HL-60/S4 treated with retinoic acid at 250 ng/mL for 4 days and 3 days (cell line): ENCODE data around the gene CNTNAP2.

Experiments used
- in situ Hi-C: fragments of 300-500 bp; cut with MboI; formaldehyde crosslinking; loops from 2 replicates; pipeline ENCODE4 v1.7.0; 2022; ENCODE audit warnings: low sequenced_read_pairs

Gene CNTNAP2

DNA sequence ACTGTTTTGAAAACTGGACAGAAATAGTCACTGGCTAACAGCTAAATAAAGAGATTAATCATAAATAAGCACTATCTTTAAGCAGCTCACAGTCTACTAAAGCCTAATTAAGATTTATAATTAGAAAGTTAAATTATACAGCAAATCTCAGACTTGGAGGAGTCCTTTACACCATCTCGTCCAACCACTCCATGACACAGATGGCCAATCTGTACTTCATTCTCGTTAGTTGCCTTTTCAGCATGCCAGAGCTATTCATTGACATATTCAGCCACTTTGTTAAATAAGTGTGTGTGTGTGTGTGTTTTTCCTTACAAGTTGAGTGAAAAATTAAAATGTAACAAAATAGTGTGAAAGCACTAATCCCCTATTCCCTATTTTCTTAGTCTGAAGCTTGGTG lies 1066.7 kb downstream of the CNTNAP2 start:
- in situ Hi-C loops: no loop called here

- in situ Hi-C loops: no loop called here
These were observed 1071.9 kb downstream of the CNTNAP2 start for GRCh38 chr7:147188467-147188866.

DNA sequence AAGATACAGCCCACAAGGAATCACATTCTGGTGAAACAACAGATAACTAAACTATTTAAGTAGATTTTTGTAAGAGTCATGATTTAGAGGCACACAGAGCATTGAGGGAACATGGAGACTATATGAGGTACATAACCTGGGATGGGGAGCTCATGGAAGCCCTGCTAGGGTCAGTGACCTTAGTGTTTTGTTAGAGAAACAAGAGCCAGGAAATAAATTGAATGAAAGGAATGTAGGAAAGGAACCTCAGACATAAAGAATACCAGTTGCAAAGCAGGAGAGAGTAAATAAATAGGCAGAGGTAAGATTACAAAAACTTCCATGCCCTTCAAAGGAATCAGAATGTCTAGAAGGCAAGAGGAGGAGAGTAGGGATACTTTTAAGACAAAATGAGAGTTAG lies 1076.9 kb downstream of the CNTNAP2 start:
- in situ Hi-C loops: no loop called here

DNA sequence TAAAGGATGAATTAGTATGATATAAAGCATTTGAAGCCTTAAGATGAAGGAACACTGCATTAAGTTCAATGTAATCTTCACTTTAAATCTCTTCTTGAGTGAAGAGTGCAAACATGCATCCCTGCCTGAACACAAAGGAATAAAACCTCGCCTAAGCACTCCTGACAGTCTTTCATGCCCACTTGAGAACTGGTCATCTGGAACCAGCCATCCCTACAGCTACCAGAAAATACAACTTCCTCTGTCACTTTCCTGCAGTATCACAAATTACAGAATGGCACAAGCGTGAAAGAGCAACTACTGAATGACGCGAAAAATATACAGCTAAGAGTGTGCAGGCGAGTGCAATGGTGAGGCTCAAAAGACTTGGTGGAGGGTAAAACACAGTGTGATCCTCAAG lies 1079.9 kb downstream of the CNTNAP2 start:
- in situ Hi-C loops: no loop called here

GRCh38 chr7:147197006-147197405 lies 1080.4 kb downstream of the CNTNAP2 start:
- in situ Hi-C loops: no loop called here

GRCh38 chr7:147199868-147200267 lies 1083.3 kb downstream of the CNTNAP2 start:
- in situ Hi-C loops: no loop called here

DNA sequence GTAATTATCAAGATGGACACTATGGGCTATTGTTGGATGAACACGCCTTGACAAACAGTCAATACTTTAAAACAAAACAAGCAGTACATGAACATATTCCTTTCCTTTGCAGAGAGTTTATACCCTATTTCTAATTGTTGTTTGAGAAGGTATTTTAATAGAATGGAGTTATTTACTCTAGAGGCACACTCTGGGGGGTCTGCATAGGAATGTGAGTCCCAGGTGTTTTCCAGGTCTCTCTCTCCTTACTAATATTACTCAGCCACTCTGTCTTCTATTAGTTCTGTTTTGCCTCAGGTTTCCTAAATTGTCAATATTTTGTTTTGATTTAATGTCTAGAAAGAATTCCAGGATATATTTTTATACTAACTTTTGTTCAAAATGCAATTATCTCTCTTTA lies 1091.4 kb downstream of the CNTNAP2 start:
- in situ Hi-C loops: no loop called here

DNA sequence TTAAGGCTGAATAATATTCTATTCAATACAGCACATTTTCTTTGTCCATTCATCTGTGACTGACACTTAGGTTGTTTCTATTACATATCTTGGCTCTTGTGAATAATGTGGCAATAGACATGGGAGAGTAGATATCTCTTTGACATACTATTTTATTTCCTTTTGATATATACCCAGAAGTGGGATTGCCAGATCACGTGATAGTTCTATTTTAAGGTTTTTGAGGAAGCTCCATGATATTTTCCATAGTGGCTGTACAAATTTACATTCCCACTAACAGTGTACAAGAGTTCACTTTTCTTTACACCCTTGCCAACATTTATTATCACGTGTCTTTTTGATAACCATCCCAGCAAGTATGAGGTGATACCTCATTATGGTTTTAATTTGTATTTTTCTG lies 1114.7 kb downstream of the CNTNAP2 start:
- in situ Hi-C loops: no loop called here

GRCh38 chr7:147235645-147236382 lies 1119.2 kb downstream of the CNTNAP2 start:
- in situ Hi-C loops: no loop called here

GRCh38 chr7:147240468-147240867 lies 1123.9 kb downstream of the CNTNAP2 start:
- in situ Hi-C loops: no loop called here

GRCh38 chr7:147245274-147245673 lies 1128.7 kb downstream of the CNTNAP2 start:
- in situ Hi-C loops: no loop called here

- in situ Hi-C loops: no loop called here
These were observed 1133.4 kb downstream of the CNTNAP2 start for GRCh38 chr7:147249956-147250355.

DNA sequence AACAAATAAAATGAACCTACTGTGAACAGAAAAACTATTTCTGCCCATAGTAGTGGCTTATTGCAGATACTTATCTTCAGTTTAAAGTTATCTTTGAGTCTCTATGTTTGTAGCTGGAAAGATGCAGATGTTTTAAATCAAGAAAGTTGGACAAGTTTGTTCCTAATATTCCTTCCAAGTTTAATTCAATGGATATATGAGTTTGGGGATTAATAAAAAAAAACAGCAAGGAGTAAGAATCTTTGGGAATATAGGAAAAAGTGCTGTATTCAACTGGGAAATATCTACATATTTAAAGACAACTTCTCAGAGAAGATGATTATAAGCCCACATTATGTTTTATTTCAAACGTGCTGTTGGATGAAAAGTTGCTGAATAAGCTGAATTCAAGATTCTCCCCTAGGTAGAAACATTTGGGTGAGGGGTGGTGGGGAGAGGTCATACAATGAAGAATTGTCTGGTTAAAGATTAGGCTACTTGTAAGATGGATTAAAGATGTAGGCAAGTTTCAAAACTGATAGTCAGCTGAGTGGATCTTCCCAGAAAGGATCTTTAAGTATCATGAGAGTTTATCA lies 1135.2 kb downstream of the CNTNAP2 start:
- in situ Hi-C loops: no loop called here

DNA sequence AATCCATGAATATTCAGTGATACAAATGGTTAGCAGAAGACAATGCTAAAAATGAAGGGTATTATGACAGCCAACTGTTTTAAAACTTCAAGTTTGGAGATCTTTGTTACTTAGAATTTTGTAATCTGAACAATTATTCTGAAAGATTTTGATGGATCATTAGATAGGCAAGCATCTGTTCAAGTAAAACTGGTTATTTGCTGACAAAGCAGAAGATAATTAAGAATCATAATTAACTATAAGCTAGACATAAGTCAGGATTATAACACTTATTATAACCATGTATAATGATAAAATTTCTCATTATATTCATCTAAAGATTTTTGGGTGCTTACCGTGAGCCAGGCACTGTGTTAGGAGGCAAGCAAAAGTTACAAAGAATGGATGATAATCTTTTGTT lies 1145.1 kb downstream of the CNTNAP2 start:
- in situ Hi-C loops: no loop called here

GRCh38 chr7:147265528-147265927 lies 1148.9 kb downstream of the CNTNAP2 start:
- in situ Hi-C loops: no loop called here

- in situ Hi-C loops: no loop called here
These were observed 1159.5 kb downstream of the CNTNAP2 start for GRCh38 chr7:147276106-147276505.

GRCh38 chr7:147276783-147277370 lies 1160.3 kb downstream of the CNTNAP2 start:
- in situ Hi-C loops: no loop called here

DNA sequence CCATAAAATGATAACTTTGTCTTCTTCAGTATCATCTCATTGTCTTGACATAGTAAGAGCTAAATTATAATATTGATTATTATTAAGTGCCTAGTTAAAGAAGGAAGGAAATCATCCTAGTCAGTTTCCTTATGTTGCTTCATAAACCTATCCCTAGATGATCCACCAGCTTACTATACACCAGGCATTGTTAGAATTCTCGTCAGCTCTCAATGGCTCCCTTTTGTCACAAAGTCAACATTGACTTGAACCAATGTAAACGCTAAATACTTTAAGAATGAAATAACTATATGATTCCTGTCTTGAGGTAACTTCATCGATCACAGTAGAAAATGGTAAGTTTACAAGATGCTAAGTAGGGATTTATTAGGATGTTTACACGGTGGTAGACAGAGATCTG lies 1162.9 kb downstream of the CNTNAP2 start:
- in situ Hi-C loops: no loop called here

- in situ Hi-C loops: no loop called here
These were observed 1163.4 kb downstream of the CNTNAP2 start for GRCh38 chr7:147279964-147280374.

- in situ Hi-C loops: no loop called here
These were observed 1165.6 kb downstream of the CNTNAP2 start for GRCh38 chr7:147282204-147282603.

DNA sequence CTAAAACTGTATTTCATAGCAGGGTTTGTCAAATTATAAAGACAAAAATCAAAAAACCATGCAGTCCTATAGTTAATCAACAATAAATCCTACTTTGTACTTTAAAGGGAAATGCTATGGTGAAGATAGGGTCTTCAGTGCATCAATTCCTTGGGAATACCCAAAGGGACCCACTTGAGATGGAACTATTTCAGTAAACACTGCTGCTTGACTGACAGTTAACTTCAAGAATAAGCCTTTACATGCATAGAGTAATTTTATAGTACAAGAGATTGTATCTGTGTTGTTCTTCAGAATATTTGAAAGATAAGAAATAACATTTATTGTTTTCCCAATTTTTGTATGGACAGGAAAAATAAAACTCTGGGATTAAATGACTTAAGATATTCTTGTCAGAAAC lies 1179.6 kb downstream of the CNTNAP2 start:
- in situ Hi-C loops: no loop called here

DNA sequence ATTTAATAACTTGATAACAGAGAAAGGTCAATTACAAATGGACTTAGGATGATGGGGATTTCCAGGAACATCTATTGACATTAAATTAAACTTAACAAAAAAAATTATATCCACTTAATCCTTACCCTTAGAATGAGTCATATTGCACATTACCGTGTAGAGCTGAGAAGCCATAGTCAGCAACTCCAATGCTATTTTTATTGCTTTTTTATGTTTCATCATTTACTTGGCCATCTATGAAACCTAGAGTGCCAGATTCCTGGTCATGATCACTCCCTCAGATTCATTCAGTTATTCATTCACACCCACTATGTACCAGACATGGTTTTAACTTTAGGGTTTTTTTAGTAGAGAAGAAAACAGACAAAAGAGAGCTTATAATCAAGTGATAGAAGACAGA lies 1180.4 kb downstream of the CNTNAP2 start:
- in situ Hi-C loops: no loop called here
